ENCODE measurements around the gene ANKMY2.
"Not testable (repeated sequence)": the region's sequence is repeated elsewhere in the genome, so short reads cannot be mapped to it uniquely, and the experiment has no call there.

DNA sequence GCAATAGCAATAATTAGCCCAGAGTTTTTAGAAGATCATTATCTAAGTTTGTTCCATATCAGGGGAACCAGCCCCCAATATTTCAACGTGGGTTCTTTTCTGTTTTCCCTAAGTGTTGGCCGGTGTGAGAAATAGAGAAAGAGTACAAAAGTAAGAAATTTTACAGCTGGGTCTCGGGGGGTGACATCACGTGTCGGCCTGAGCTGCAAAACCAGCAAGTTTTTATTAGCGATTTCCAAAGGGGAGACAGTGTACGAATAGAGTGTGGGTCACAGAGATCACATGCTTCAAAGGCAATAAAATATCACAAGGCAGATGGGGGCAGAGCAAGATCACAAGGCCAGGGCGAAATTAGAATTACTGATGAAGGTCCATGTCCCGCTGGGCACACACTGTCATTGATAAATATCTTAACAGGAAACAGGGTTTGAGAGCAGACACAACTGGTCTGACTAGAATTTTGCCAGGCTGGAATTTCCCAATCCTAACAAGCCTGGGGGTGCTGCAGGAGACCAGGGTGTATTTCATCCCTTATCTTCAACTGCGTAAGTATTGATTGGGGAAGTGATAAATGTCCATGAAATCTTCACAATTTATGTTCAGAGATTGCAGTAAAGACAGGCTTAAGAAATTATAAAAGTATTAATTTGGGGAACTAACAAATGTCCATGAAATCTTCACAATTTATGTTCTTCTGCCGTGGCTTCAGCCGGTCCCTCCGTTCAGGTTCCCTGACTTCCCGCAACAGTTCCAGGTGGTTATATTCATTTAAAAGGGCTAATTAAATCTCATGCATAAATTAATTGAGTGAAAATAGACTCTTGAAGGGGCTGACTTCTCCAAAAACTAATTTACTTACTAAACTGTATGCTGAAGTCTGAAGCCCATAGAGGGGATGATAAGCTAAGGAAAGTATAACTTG is 33.4 kb upstream of the ANKMY2 start:
- TF ChIP-seq, protein P1, sequence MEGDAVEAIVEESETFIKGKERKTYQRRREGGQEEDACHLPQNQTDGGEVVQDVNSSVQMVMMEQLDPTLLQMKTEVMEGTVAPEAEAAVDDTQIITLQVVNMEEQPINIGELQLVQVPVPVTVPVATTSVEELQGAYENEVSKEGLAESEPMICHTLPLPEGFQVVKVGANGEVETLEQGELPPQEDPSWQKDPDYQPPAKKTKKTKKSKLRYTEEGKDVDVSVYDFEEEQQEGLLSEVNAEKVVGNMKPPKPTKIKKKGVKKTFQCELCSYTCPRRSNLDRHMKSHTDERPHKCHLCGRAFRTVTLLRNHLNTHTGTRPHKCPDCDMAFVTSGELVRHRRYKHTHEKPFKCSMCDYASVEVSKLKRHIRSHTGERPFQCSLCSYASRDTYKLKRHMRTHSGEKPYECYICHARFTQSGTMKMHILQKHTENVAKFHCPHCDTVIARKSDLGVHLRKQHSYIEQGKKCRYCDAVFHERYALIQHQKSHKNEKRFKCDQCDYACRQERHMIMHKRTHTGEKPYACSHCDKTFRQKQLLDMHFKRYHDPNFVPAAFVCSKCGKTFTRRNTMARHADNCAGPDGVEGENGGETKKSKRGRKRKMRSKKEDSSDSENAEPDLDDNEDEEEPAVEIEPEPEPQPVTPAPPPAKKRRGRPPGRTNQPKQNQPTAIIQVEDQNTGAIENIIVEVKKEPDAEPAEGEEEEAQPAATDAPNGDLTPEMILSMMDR (IDR thresholded peaks at IDR 0.05; ENCODE audit: low read length) = not testable (repeated sequence)
- TF ChIP-seq EZH2 (IDR thresholded peaks at IDR 0.05; ENCODE audit: borderline replicate concordance, low read length) = not testable (repeated sequence)

All from OCI-LY1 (cell line).